K562 (cell line): ENCODE measurements around the gene SMG7. TPM values are rescaled to one million over a fixed set of nuclear protein-coding genes. Genes with fewer than 3 reads are reported as not detected.

Experiments
- BCOR ChIP-seq: fragments of 450-650 bp; IDR thresholded peaks from 2 replicates; pipeline ENCODE4 v1.6.1; 2016
- CEBPG ChIP-seq, 3 experiments: fragments of 200-800 bp in 1 of 3; sonication (Bioruptor generic) in 1 of 3; sonication (generic) in 1 of 3; formaldehyde crosslinking in 1 of 3; IDR thresholded peaks in 2 of 3; conservative IDR thresholded peaks in 1 of 3; 2 replicates each; pipeline versions ENCODE4 v1.6.1 to v1.8.0; 2016 to 2022; ENCODE audit warnings: missing compliant biosample characterization in 2 of 3, missing genetic modification characterization in 2 of 3, mild to moderate bottlenecking in 1 of 3, missing genetic modification reagents in 1 of 3
- CHD2 ChIP-seq: IDR thresholded peaks from 2 replicates; pipeline ENCODE4 v1.6.1; 2011; ENCODE audit warnings: low read depth, low read length
- E2F3 ChIP-seq: fragments of 250-450 bp; sonication (Bioruptor Pico); IDR thresholded peaks from 2 replicates; pipeline ENCODE4 v1.4.0; 2020; ENCODE audit warnings: mild to moderate bottlenecking
- EGR1 ChIP-seq: fragments of 450-650 bp; conservative IDR thresholded peaks from 2 replicates; pipeline ENCODE4 v1.6.1; 2017; ENCODE audit warnings: mild to moderate bottlenecking
- FOSL1 ChIP-seq: fragments of 200-800 bp; sonication (Bioruptor generic); conservative IDR thresholded peaks from 2 replicates; pipeline ENCODE4 v1.6.1; 2016; ENCODE audit warnings: missing genetic modification characterization, missing compliant biosample characterization
- GATAD2B ChIP-seq: fragments of 450-650 bp; IDR thresholded peaks from 2 replicates; pipeline ENCODE4 v1.6.1; 2017; ENCODE audit warnings: mild to moderate bottlenecking, borderline replicate concordance
- HSF4 ChIP-seq: fragments of 250-450 bp; sonication (Bioruptor Pico); IDR thresholded peaks from 2 replicates; pipeline ENCODE4 v2.1.2; 2022; ENCODE audit warnings: mild to moderate bottlenecking, moderate library complexity, borderline replicate concordance
- KLF16 ChIP-seq: IDR thresholded peaks from 2 replicates; pipeline ENCODE4 v1.6.1; 2016; ENCODE audit warnings: antibody characterized with exemption
- LARP7 ChIP-seq: fragments of 450-650 bp; IDR thresholded peaks from 2 replicates; pipeline ENCODE4 v1.6.1; 2016
- MIER1 ChIP-seq: fragments of 450-650 bp; IDR thresholded peaks from 2 replicates; pipeline ENCODE4 v1.6.1; 2016; ENCODE audit warnings: antibody characterized with exemption, mild to moderate bottlenecking, low read depth
- POLR2B ChIP-seq: fragments of 450-650 bp; IDR thresholded peaks from 2 replicates; pipeline ENCODE4 v1.6.1; 2018; ENCODE audit warnings: low read depth; ENCODE audit not compliant: partially characterized antibody
- SPI1 ChIP-seq: IDR thresholded peaks from 2 replicates; pipeline ENCODE4 v1.6.1; 2011; ENCODE audit warnings: low read depth, low read length, control low read depth, borderline replicate concordance
- TEAD4 ChIP-seq, 2 experiments: sonication (generic) in 1 of 2; formaldehyde crosslinking in 1 of 2; IDR thresholded peaks; 2 replicates each; pipeline versions ENCODE4 v1.6.1 to v1.8.0; 2012 to 2022; ENCODE audit warnings: borderline replicate concordance in 1 of 2, inconsistent platforms in 1 of 2, low read length in 1 of 2, mild to moderate bottlenecking in 1 of 2, missing genetic modification reagents in 1 of 2
- polyA plus RNA-seq, 8 experiments: library from polyadenylated mRNA; depleted of rRNA in 4 of 8; stranded (reverse) in 5 of 8; unstranded in 3 of 8; fragments of >200 nt; fragmentation: Nextera tagmentation in 2 of 8; fragmentation: Illumina TruSeq in 1 of 8; extraction: Ambion mirVana in 2 of 8; extraction: Trizol in 1 of 8; gene quantifications; 2 replicates each; pipeline versions ENCODE4 v1.2.1 to v1.2.3, GENCODE V29; 2011 to 2014; ENCODE audit warnings: inconsistent platforms in 1 of 8, missing spikeins in 1 of 8
- total RNA-seq, 7 experiments: library from RNA; depleted of rRNA in 6 of 7; stranded (reverse); fragments of >200 nt in 6 of 7; fragmentation: Illumina TruSeq in 2 of 7; extraction: Trizol in 2 of 7; gene quantifications; 2 replicates each; pipeline versions ENCODE4 v1.2.1 to v1.2.3, GENCODE V29; 2011 to 2021; ENCODE audit warnings: low replicate concordance in 1 of 7
- TF ChIP-seq, protein P1 (sequence below), 2 experiments: IDR thresholded peaks; 2 replicates each; pipeline ENCODE4 v1.6.1; 2012; ENCODE audit warnings: improper control_type of control experiment in 2 of 2, low read depth in 2 of 2, low read length in 2 of 2, borderline replicate concordance in 1 of 2
- TF ChIP-seq, protein P2 (sequence below), 2 experiments: fragments of 450-650 bp; conservative IDR thresholded peaks; 2 replicates each; pipeline ENCODE4 v1.6.1; 2017; ENCODE audit warnings: mild to moderate bottlenecking in 2 of 2, moderate library complexity in 2 of 2
- TF ChIP-seq, protein P3 (sequence below), 2 experiments: fragments of 450-650 bp; IDR thresholded peaks; 2 replicates each; pipeline ENCODE4 v1.6.1; 2016
- TF ChIP-seq, protein P4 (sequence below): IDR thresholded peaks from 2 replicates; pipeline ENCODE4 v1.6.1; 2014; ENCODE audit warnings: antibody characterized with exemption
- TF ChIP-seq, protein P5 (sequence below): fragments of 250-450 bp; sonication (Bioruptor Pico); IDR thresholded peaks from 2 replicates; pipeline ENCODE4 v1.8.0; 2021; ENCODE audit warnings: mild to moderate bottlenecking, moderate library complexity

The SMG7 gene
- total and polyA plus RNA-seq, 9 of the 15 experiments (the other 6 are each of a cell fraction or from before 2014, with no cell fraction given) = 12.4 to 74.6 (median 29.0) TPM

DNA sequence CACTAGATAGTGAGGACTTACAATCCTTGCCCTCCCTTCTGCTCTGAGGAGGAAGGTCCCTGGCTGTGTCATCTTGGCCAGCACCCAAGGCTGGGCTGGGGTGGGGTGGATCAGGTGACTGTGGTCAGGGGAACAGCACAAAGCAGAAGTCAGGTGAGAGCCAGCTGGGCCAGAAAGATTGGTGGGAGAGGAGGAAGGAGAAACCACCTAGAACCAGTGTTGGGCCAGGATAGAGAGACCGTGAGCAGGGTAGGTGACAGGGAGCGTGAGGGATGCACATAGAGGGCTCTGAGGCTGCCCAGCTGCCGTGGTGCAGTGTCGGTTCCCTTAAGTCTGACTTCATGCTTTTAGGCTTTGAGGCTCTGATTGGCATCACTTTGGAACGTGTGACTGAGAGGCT is 95.3 kb downstream of the SMG7 start (continued):
- TF ChIP-seq CEBPG (CRISPR knock-in tag; IDR thresholded peaks at IDR 0.05) (no peak), CEBPG (tag; conservative IDR thresholded peaks at IDR 0.05 in 1 of 2, IDR thresholded peaks at IDR 0.05 in 1 of 2) (no peak), TEAD4 (IDR thresholded peaks at IDR 0.05; ENCODE audit: low read length) (peak; percentile 67; the same call in 1 of the 2 replicates), TEAD4 (CRISPR knock-in tag; IDR thresholded peaks at IDR 0.05; ENCODE audit: borderline replicate concordance) (no peak), MIER1 (no peak), SPI1 (peak; percentile 68), KLF16 (peak; percentile 68; the same call in 1 of the 2 replicates), POLR2B (no peak), FOSL1 (tag) (peak; percentile 61), E2F3 (CRISPR knock-in tag) (no peak), EGR1 (no peak), LARP7 (no peak), BCOR (peak; percentile 48; the same call in 1 of the 2 replicates), GATAD2B (no peak), HSF4 (no peak), CHD2 (no peak)
- TF ChIP-seq, protein P1, sequence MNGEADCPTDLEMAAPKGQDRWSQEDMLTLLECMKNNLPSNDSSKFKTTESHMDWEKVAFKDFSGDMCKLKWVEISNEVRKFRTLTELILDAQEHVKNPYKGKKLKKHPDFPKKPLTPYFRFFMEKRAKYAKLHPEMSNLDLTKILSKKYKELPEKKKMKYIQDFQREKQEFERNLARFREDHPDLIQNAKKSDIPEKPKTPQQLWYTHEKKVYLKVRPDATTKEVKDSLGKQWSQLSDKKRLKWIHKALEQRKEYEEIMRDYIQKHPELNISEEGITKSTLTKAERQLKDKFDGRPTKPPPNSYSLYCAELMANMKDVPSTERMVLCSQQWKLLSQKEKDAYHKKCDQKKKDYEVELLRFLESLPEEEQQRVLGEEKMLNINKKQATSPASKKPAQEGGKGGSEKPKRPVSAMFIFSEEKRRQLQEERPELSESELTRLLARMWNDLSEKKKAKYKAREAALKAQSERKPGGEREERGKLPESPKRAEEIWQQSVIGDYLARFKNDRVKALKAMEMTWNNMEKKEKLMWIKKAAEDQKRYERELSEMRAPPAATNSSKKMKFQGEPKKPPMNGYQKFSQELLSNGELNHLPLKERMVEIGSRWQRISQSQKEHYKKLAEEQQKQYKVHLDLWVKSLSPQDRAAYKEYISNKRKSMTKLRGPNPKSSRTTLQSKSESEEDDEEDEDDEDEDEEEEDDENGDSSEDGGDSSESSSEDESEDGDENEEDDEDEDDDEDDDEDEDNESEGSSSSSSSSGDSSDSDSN (IDR thresholded peaks at IDR 0.05; ENCODE audit: borderline replicate concordance in 1 of 2, low read depth in 2 of 2, low read length in 2 of 2) = no peak
- TF ChIP-seq, protein P2, sequence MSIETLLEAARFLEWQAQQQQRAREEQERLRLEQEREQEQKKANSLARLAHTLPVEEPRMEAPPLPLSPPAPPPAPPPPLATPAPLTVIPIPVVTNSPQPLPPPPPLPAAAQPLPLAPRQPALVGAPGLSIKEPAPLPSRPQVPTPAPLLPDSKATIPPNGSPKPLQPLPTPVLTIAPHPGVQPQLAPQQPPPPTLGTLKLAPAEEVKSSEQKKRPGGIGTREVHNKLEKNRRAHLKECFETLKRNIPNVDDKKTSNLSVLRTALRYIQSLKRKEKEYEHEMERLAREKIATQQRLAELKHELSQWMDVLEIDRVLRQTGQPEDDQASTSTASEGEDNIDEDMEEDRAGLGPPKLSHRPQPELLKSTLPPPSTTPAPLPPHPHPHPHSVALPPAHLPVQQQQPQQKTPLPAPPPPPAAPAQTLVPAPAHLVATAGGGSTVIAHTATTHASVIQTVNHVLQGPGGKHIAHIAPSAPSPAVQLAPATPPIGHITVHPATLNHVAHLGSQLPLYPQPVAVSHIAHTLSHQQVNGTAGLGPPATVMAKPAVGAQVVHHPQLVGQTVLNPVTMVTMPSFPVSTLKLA (conservative IDR thresholded peaks at IDR 0.05) = no peak
- TF ChIP-seq, protein P3, sequence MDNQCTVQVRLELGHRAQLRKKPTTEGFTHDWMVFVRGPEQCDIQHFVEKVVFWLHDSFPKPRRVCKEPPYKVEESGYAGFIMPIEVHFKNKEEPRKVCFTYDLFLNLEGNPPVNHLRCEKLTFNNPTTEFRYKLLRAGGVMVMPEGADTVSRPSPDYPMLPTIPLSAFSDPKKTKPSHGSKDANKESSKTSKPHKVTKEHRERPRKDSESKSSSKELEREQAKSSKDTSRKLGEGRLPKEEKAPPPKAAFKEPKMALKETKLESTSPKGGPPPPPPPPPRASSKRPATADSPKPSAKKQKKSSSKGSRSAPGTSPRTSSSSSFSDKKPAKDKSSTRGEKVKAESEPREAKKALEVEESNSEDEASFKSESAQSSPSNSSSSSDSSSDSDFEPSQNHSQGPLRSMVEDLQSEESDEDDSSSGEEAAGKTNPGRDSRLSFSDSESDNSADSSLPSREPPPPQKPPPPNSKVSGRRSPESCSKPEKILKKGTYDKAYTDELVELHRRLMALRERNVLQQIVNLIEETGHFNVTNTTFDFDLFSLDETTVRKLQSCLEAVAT (IDR thresholded peaks at IDR 0.05) = peak in 1 of 2 experiments; percentile 94; a peak in 2 of 4 replicates
- TF ChIP-seq, protein P4, sequence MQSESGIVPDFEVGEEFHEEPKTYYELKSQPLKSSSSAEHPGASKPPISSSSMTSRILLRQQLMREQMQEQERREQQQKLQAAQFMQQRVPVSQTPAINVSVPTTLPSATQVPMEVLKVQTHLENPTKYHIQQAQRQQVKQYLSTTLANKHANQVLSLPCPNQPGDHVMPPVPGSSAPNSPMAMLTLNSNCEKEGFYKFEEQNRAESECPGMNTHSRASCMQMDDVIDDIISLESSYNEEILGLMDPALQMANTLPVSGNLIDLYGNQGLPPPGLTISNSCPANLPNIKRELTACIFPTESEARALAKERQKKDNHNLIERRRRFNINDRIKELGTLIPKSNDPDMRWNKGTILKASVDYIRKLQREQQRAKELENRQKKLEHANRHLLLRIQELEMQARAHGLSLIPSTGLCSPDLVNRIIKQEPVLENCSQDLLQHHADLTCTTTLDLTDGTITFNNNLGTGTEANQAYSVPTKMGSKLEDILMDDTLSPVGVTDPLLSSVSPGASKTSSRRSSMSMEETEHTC = peak; percentile 95
- TF ChIP-seq, protein P5, sequence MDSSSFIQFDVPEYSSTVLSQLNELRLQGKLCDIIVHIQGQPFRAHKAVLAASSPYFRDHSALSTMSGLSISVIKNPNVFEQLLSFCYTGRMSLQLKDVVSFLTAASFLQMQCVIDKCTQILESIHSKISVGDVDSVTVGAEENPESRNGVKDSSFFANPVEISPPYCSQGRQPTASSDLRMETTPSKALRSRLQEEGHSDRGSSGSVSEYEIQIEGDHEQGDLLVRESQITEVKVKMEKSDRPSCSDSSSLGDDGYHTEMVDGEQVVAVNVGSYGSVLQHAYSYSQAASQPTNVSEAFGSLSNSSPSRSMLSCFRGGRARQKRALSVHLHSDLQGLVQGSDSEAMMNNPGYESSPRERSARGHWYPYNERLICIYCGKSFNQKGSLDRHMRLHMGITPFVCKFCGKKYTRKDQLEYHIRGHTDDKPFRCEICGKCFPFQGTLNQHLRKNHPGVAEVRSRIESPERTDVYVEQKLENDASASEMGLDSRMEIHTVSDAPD (CRISPR knock-in tag) = no peak
